Measurements from ENCODE around the gene MMP7.

Gene MMP7

GRCh38 chr11:102530558-102530957 lies at the start of gene MMP7:
TSS of gene MMP7 (minus strand) at chr11:102530747. CDS start at chr11:102530700, 47 bp downstream.
- no peak for DNase-seq

- DNase-seq: no peak
Measured at GRCh38 chr11:102577723-102578122, 47.2 kb upstream of the MMP7 start.

- DNase-seq: no peak
Measured at GRCh38 chr11:102577182-102577581, 46.6 kb upstream of the MMP7 start.

GRCh38 chr11:102576350-102576749 lies 45.8 kb upstream of the MMP7 start:
- no peak for DNase-seq

GRCh38 chr11:102575012-102575411 lies 44.5 kb upstream of the MMP7 start:
- DNase-seq: no peak

- DNase-seq: no peak
Measured at GRCh38 chr11:102573851-102574250, 43.3 kb upstream of the MMP7 start.

GRCh38 chr11:102572554-102573220 lies 42.1 kb upstream of the MMP7 start:
- no peak for DNase-seq

- DNase-seq: no peak
Measured at GRCh38 chr11:102568851-102569250, 38.3 kb upstream of the MMP7 start.

- no peak for DNase-seq
Measured at GRCh38 chr11:102566112-102566511, 35.6 kb upstream of the MMP7 start.

- DNase-seq: no peak
Measured at GRCh38 chr11:102564110-102564509, 33.6 kb upstream of the MMP7 start.

GRCh38 chr11:102561636-102562035 lies 31.1 kb upstream of the MMP7 start:
- no peak for DNase-seq

- DNase-seq: no peak
Measured at GRCh38 chr11:102560555-102561011, 30.0 kb upstream of the MMP7 start.

- no peak for DNase-seq
Measured at GRCh38 chr11:102559839-102560238, 29.3 kb upstream of the MMP7 start.

GRCh38 chr11:102555091-102555490 lies 24.5 kb upstream of the MMP7 start:
- no peak for DNase-seq

- no peak for DNase-seq
Measured at GRCh38 chr11:102553835-102554282, 23.3 kb upstream of the MMP7 start.

GRCh38 chr11:102552447-102553194 lies 22.1 kb upstream of the MMP7 start:
- no peak for DNase-seq

- DNase-seq: no peak
Measured at GRCh38 chr11:102552020-102552419, 21.5 kb upstream of the MMP7 start.

GRCh38 chr11:102551169-102551781 lies 20.7 kb upstream of the MMP7 start:
- no peak for DNase-seq

GRCh38 chr11:102546923-102547471 lies 16.4 kb upstream of the MMP7 start:
- no peak for DNase-seq

- DNase-seq: no peak
Measured at GRCh38 chr11:102546427-102546826, 15.9 kb upstream of the MMP7 start.

- no peak for DNase-seq
Measured at GRCh38 chr11:102545701-102546100, 15.2 kb upstream of the MMP7 start.

- DNase-seq: no peak
Measured at GRCh38 chr11:102544594-102544993, 14.0 kb upstream of the MMP7 start.

GRCh38 chr11:102539567-102539966 lies 9.0 kb upstream of the MMP7 start:
- no peak for DNase-seq

GRCh38 chr11:102538932-102539331 lies 8.4 kb upstream of the MMP7 start:
- DNase-seq: no peak
